Left lung (tissue), 10 donors: ENCODE data around the gene PROS1. TPM values are rescaled to one million over a fixed set of nuclear protein-coding genes. Genes with fewer than 3 reads are reported as not detected.
A peak's percentile ranks its signal among the peaks of the same experiment; 100 is the strongest.

ENCODE experiments used
- ATAC-seq: fragments of 200-7000 bp; cut with Tn5 transposase; one replicate; pipeline ENCODE4 v1.9.1; 2020; ENCODE audit warnings: moderate library complexity
- DNase-seq, 4 donors: peaks; one replicate each; pipeline ENCODE4 v3.0.0-alpha.2; 2013 to 2020
- H3K27ac ChIP-seq, 2 donors: fragments of 200-600 bp; sonication (generic) in 1 of 2; one replicate each; pipeline versions ENCODE4 v1.5.0 to v1.8.0; 2020 to 2021
- H3K27me3 ChIP-seq, 2 donors: fragments of 200-600 bp; sonication (generic) in 1 of 2; one replicate each; pipeline versions ENCODE4 v1.5.0 to v1.8.0; 2020 to 2021
- H3K36me3 ChIP-seq, 2 donors: fragments of 200-600 bp; sonication (generic) in 1 of 2; one replicate each; pipeline versions ENCODE4 v1.5.0 to v1.8.0; 2020 to 2021
- H3K4me1 ChIP-seq, 2 donors: fragments of 200-600 bp; one replicate each; pipeline ENCODE4 v1.8.0; 2021
- H3K4me3 ChIP-seq, 2 donors: fragments of 200-600 bp; sonication (generic) in 1 of 2; one replicate each; pipeline versions ENCODE4 v1.5.0 to v1.8.0; 2020 to 2021; ENCODE audit warnings: mild to moderate bottlenecking in 1 of 2
- H3K9me3 ChIP-seq, 2 donors: fragments of 200-600 bp; sonication (generic) in 1 of 2; one replicate each; pipeline versions ENCODE4 v1.5.0 to v1.8.0; 2020 to 2021
- CTCF ChIP-seq, 2 donors: fragments of 200-600 bp; sonication (generic) in 1 of 2; IDR thresholded peaks; one replicate each; pipeline versions ENCODE4 v1.5.0 to v1.8.0; 2021; ENCODE audit warnings: antibody characterized with exemption in 2 of 2
- intact Hi-C, 2 donors: fragments of 100-400 bp; cut with DNase I; formaldehyde crosslinking; loops; one replicate each; pipeline versions ENCODE4 v1.11.2 to v1.14.2; 2022
- polyA plus RNA-seq, 6 donors: library from polyadenylated mRNA; unstranded; fragments of 120-200 nt; gene quantifications; one replicate each; pipeline ENCODE4 v1.2.1, GENCODE V29; 2013; ENCODE audit not compliant: insufficient read length in 6 of 6
- total RNA-seq, 2 donors: library from RNA; stranded (reverse); fragmentation: NEBNext Ultra II Directional; extraction: Animal tissue kit (Norgen Biotek cat#: 25700); gene quantifications; one replicate each; pipeline ENCODE4 v1.2.1, GENCODE V29; 2021
- donor health status: DM: no; HTN: yes; CAD: no.
- donor health status: DM: no; HTN: no; CAD: no.

The PROS1 gene
- total and polyA plus RNA-seq, 8 donors: 22.7 to 119 (median 27.9) TPM

GRCh38 chr3:94001827-94002495, 28.3 kb upstream of the PROS1 start:
- ATAC-seq: peak; percentile 85

GRCh38 chr3:94001191-94001590, 27.5 kb upstream of the PROS1 start:
- Histone ChIP-seq H3K9me3 (no peaks in the 10 kb centered on the region), H3K4me3 (no peak overlapping the region), H3K36me3 (peaks cover 0 to 7% of the 10 kb centered on the region in 2 donors), H3K27ac (peak overlapping the region; percentile 55 to 62), H3K4me1 (peaks cover 6 to 19% of the 10 kb centered on the region in 2 donors), H3K27me3 (no peaks in the 10 kb centered on the region)
- intact Hi-C loops: loop anchor here in 1 of 2 donors (5.0 kb wide), 1 partner anchor 66 kb away; no protein-coding TSS in a partner anchor
- ATAC-seq: peak; percentile 12
- TF ChIP-seq CTCF (IDR thresholded peaks at IDR 0.05): no peak
- no peak for DNase-seq

More at GRCh38 chr3:94001827-94002495, 28.3 kb upstream of the PROS1 start:
- H3K4me1 ChIP-seq: peaks cover 6 to 19% of the 10 kb centered on the region in 2 donors
- H3K27ac ChIP-seq: peak overlapping the region; percentile 55 to 62
- no peaks in the 10 kb centered on the region for H3K27me3 ChIP-seq
- H3K36me3 ChIP-seq: peaks cover 0 to 7% of the 10 kb centered on the region in 2 donors
- H3K9me3 ChIP-seq: no peaks in the 10 kb centered on the region
- peak in 1 of 4 donors; percentile 41 for DNase-seq
- H3K4me3 ChIP-seq: no peak overlapping the region
- intact Hi-C loops: loop anchor here in 1 of 2 donors (5.0 kb wide), 1 partner anchor 65 kb away; no protein-coding TSS in a partner anchor
- no peak for TF ChIP-seq CTCF (IDR thresholded peaks at IDR 0.05)

- Histone ChIP-seq H3K4me3 (no peak overlapping the region), H3K4me1 (no peaks in the 10 kb centered on the region), H3K27me3 (no peaks in the 10 kb centered on the region), H3K9me3 (no peaks in the 10 kb centered on the region), H3K27ac (no peak overlapping the region), H3K36me3 (peaks cover 0 to 7% of the 10 kb centered on the region in 2 donors)
- no peak for TF ChIP-seq CTCF (IDR thresholded peaks at IDR 0.05)
- DNase-seq (no peak), ATAC-seq (no peak)
- intact Hi-C loops: no loop called here
Observed at GRCh38 chr3:93994056-93994455, 20.4 kb upstream of the PROS1 start.

GRCh38 chr3:93992207-93992606, 18.5 kb upstream of the PROS1 start:
- TF ChIP-seq CTCF (IDR thresholded peaks at IDR 0.05): no peak
- DNase-seq (no peak), ATAC-seq (no peak)
- H3K36me3 ChIP-seq: peaks cover 0 to under 1% of the 10 kb centered on the region in 2 donors
- no peak overlapping the region for H3K27ac ChIP-seq
- no peaks in the 10 kb centered on the region for H3K27me3 ChIP-seq
- H3K9me3 ChIP-seq: no peaks in the 10 kb centered on the region
- intact Hi-C loops: no loop called here
- H3K4me3 ChIP-seq: no peak overlapping the region
- H3K4me1 ChIP-seq: no peaks in the 10 kb centered on the region

- ATAC-seq: no peak
- no peak overlapping the region for H3K27ac ChIP-seq
- no peaks in the 10 kb centered on the region for H3K36me3 ChIP-seq
- H3K4me3 ChIP-seq: no peak overlapping the region
- DNase-seq: no peak
- intact Hi-C loops: no loop called here
- TF ChIP-seq CTCF (IDR thresholded peaks at IDR 0.05): no peak
- H3K9me3 ChIP-seq: no peaks in the 10 kb centered on the region
- no peaks in the 10 kb centered on the region for H3K4me1 ChIP-seq
- H3K27me3 ChIP-seq: no peaks in the 10 kb centered on the region
Observed at GRCh38 chr3:93991631-93992030, 17.9 kb upstream of the PROS1 start.
